IMR-90 (cell line): ENCODE data around the gene ZC3H4. TPM values are rescaled to one million over a fixed set of nuclear protein-coding genes. Genes with fewer than 3 reads are reported as not detected.

Experiments
- ATAC-seq: fragments of 200-7000 bp; cut with Tn5 transposase; 2 replicates; pipeline ENCODE4 v1.9.1; 2020; ENCODE audit warnings: low read depth, mild to moderate bottlenecking, moderate library complexity
- BruUV-seq: library from RNA; stranded (reverse); fragments of 400-500 nt; replicated peaks from 2 replicates; lab custom pipeline; 2021; lab: Mats Ljungman, UMichigan
- CTCF ChIA-PET: fragments of 300-600 bp; formaldehyde crosslinking; extraction: SDS; loops from one replicate; lab custom pipeline; 2021; ENCODE audit warnings: antibody characterized with exemption; lab: Yijun Ruan, JAX
- POLR2A ChIA-PET: fragments of 300-600 bp; sonication (Branson Sonifier 250); formaldehyde crosslinking; loops from one replicate; lab custom pipeline; 2022; ENCODE audit warnings: antibody characterized with exemption; ENCODE audit not compliant: unreplicated experiment; lab: Charles Lee
- DNase-seq: peaks from one replicate; pipeline ENCODE4 v3.0.0; 2013
- H2AFZ ChIP-seq: replicated peaks from 2 replicates; pipeline ENCODE3; 2013; ENCODE audit warnings: low read length, mild to moderate bottlenecking; ENCODE audit not compliant: poor library complexity
- H2AK5ac ChIP-seq: 2 replicates; pipeline ENCODE4 v1.6.1; 2013; ENCODE audit warnings: low read depth, low read length, inconsistent platforms
- H2AK9ac ChIP-seq: replicated peaks from 2 replicates; pipeline ENCODE3; 2013; ENCODE audit warnings: mild to moderate bottlenecking, low read depth, low read length, moderate library complexity; ENCODE audit not compliant: poor library complexity
- H2BK120ac ChIP-seq: 2 replicates; pipeline ENCODE4 v1.6.1; 2013; ENCODE audit warnings: low read depth, low read length, inconsistent platforms
- H2BK15ac ChIP-seq: 3 replicates; pipeline ENCODE4 v1.6.1; 2013; ENCODE audit warnings: low read depth, low read length, inconsistent platforms
- H2BK20ac ChIP-seq: 2 replicates; pipeline ENCODE4 v1.6.1; 2013; ENCODE audit warnings: low read depth, mild to moderate bottlenecking, inconsistent platforms, low read length, moderate library complexity
- H2BK5ac ChIP-seq: 2 replicates; pipeline ENCODE4 v1.6.1; 2013; ENCODE audit warnings: mild to moderate bottlenecking, low read depth, low read length, inconsistent platforms; ENCODE audit not compliant: poor library complexity, severe bottlenecking
- H3K14ac ChIP-seq: replicated peaks from 2 replicates; pipeline ENCODE4 v1.6.1; 2013; ENCODE audit warnings: low read depth, low read length, inconsistent platforms
- H3K18ac ChIP-seq: 2 replicates; pipeline ENCODE4 v1.6.1; 2013; ENCODE audit warnings: low read depth, low read length, control low read depth
- H3K23ac ChIP-seq: 2 replicates; pipeline ENCODE4 v1.6.1; 2013; ENCODE audit warnings: low read depth, low read length, inconsistent platforms
- H3K27ac ChIP-seq: 2 replicates; pipeline ENCODE4 v1.5.1; 2013; ENCODE audit warnings: mild to moderate bottlenecking, control low read depth, low read length; ENCODE audit not compliant: insufficient read depth
- H3K27me3 ChIP-seq: 2 replicates; pipeline ENCODE4 v1.6.1; 2013; ENCODE audit warnings: low read length; ENCODE audit not compliant: control insufficient read depth, insufficient read depth
- H3K36me3 ChIP-seq: 2 replicates; pipeline ENCODE4 v1.6.1; 2013; ENCODE audit warnings: low read length, mixed read lengths; ENCODE audit not compliant: control insufficient read depth, insufficient read depth
- H3K4ac ChIP-seq: 2 replicates; pipeline ENCODE4 v1.6.1; 2013; ENCODE audit warnings: low read depth, low read length, inconsistent platforms
- H3K4me1 ChIP-seq: 2 replicates; pipeline ENCODE4 v1.6.1; 2013; ENCODE audit warnings: low read length, mixed read lengths; ENCODE audit not compliant: control insufficient read depth, insufficient read depth
- H3K4me2 ChIP-seq: 2 replicates; pipeline ENCODE4 v1.6.1; 2013; ENCODE audit warnings: low read depth, mild to moderate bottlenecking, control low read depth, low read length, moderate library complexity
- H3K4me3 ChIP-seq: 2 replicates; pipeline ENCODE4 v1.5.1; 2013; ENCODE audit warnings: low read depth, mild to moderate bottlenecking, control low read depth, low read length, moderate library complexity; ENCODE audit not compliant: insufficient read depth
- H3K56ac ChIP-seq: 2 replicates; pipeline ENCODE4 v1.6.1; 2013; ENCODE audit warnings: low read length, inconsistent platforms; ENCODE audit not compliant: insufficient read depth; ENCODE audit errors: extremely low read depth
- H3K79me1 ChIP-seq, 2 experiments: 2 replicates each; pipeline ENCODE4 v1.6.1; 2013; ENCODE audit warnings: low read length in 2 of 2, inconsistent platforms in 1 of 2, low read depth in 1 of 2
- H3K9ac ChIP-seq: 2 replicates; pipeline ENCODE4 v1.6.1; 2013; ENCODE audit warnings: low read depth, low read length, control low read depth
- H3K9me1 ChIP-seq: 2 replicates; pipeline ENCODE4 v1.6.1; 2013; ENCODE audit warnings: low read length, inconsistent platforms; ENCODE audit not compliant: insufficient read depth
- H3K9me3 ChIP-seq: 2 replicates; pipeline ENCODE4 v1.6.1; 2013; ENCODE audit warnings: low read length; ENCODE audit not compliant: control insufficient read depth, insufficient read depth
- H4K20me1 ChIP-seq: 2 replicates; pipeline ENCODE4 v1.6.1; 2013; ENCODE audit warnings: low read length, inconsistent platforms; ENCODE audit not compliant: insufficient read depth
- H4K5ac ChIP-seq: 2 replicates; pipeline ENCODE4 v1.6.1; 2013; ENCODE audit warnings: mild to moderate bottlenecking, low read depth, low read length, control low read depth
- H4K8ac ChIP-seq, 2 experiments: 2 replicates each; pipeline ENCODE4 v1.6.1; 2013; ENCODE audit warnings: low read depth in 2 of 2, low read length in 2 of 2, control low read depth in 1 of 2, inconsistent platforms in 1 of 2
- H4K91ac ChIP-seq: 2 replicates; pipeline ENCODE4 v1.6.1; 2013; ENCODE audit warnings: low read depth, low read length, inconsistent platforms; ENCODE audit not compliant: insufficient read depth
- CEBPB ChIP-seq: IDR thresholded peaks from 2 replicates; pipeline ENCODE4 v1.6.1; 2012; ENCODE audit warnings: low read depth, low read length, improper control_type of control experiment
- CTCF ChIP-seq: conservative IDR thresholded peaks from 2 replicates; pipeline ENCODE4 v1.5.1; 2012; ENCODE audit warnings: mild to moderate bottlenecking, low read depth, low read length, improper control_type of control experiment
- MAFK ChIP-seq: IDR thresholded peaks from 2 replicates; pipeline ENCODE4 v1.6.1; 2012; ENCODE audit warnings: low read depth, low read length, improper control_type of control experiment
- NFE2L2 ChIP-seq: fragments of 150-350 bp; IDR thresholded peaks from 2 replicates; pipeline ENCODE4 v1.6.1; 2016; ENCODE audit warnings: low read depth, mild to moderate bottlenecking, low read length
- POLR2A ChIP-seq: IDR thresholded peaks from 2 replicates; pipeline ENCODE4 v1.6.1; 2012; ENCODE audit warnings: mild to moderate bottlenecking, low read depth, low read length
- RCOR1 ChIP-seq: IDR thresholded peaks from 2 replicates; pipeline ENCODE4 v1.6.1; 2012; ENCODE audit warnings: mild to moderate bottlenecking, low read length, improper control_type of control experiment; ENCODE audit not compliant: insufficient replicate concordance
- SMC3 ChIP-seq: fragments of 150-350 bp; IDR thresholded peaks from 2 replicates; pipeline ENCODE4 v1.6.1; 2016; ENCODE audit warnings: low read depth, mild to moderate bottlenecking, antibody characterized with exemption, low read length, moderate library complexity
- WGBS, 2 experiments: methylation state at CpG; one replicate each; pipeline versions ENCODE4 v1.1.5 to v1.1.7; 2013; ENCODE audit warnings: missing lambda C conversion rate in 2 of 2; ENCODE audit not compliant: insufficient read length in 1 of 2; ENCODE audit errors: extremely low coverage in 2 of 2; 5-methylcytosine and 5-hydroxymethylcytosine counted together
- dilution Hi-C: fragments of 300-500 bp; cut with HindIII; formaldehyde crosslinking; loops from one replicate; pipeline ENCODE4 v1.14.3; 2018; ENCODE audit warnings: low sequenced_read_pairs; ENCODE audit not compliant: unreplicated experiment
- in situ Hi-C: fragments of 300-500 bp; cut with MboI; formaldehyde crosslinking; loops from 3 replicates; pipeline ENCODE4 v1.14.3; 2019; ENCODE audit warnings: low sequenced_read_pairs, inconsistent platforms, mixed read lengths
- intact Hi-C: fragments of 100-400 bp; cut with micrococcal nuclease; formaldehyde crosslinking; loops from 2 replicates; pipeline ENCODE4 v1.10.0; 2022
- polyA plus RNA-seq, 3 experiments: library from polyadenylated mRNA; depleted of rRNA; stranded (reverse); fragments of >200 nt; gene quantifications; 2 replicates each; pipeline ENCODE4 v1.2.3, GENCODE V29; 2012; ENCODE audit warnings: low replicate concordance in 1 of 3
- total RNA-seq: library from RNA; depleted of rRNA; stranded (reverse); fragments of >200 nt; gene quantifications from 2 replicates; pipeline ENCODE4 v1.2.3, GENCODE V29; 2012

ZC3H4 gene
- total and polyA plus RNA-seq, 2 of the 4 experiments (the other 2 are of a cell fraction): 3.9 to 8.9 TPM

- Histone ChIP-seq H2BK20ac (no peak overlapping the region), H3K23ac (no peak overlapping the region), H2BK120ac (no peak overlapping the region), H3K4me2 (no peak overlapping the region), H3K27me3 (no peaks in the 10 kb centered on the region), H2BK15ac (no peak overlapping the region), H3K79me1 (peaks cover 31 to 66% of the 10 kb centered on the region in 2 experiments), H3K14ac (no peak overlapping the region), H3K4ac (no peak overlapping the region), H4K5ac (no peak overlapping the region), H3K4me3 (no peak overlapping the region), H3K9me3 (no peaks in the 10 kb centered on the region), H2AFZ (no peak overlapping the region), H4K91ac (no peak overlapping the region), H3K27ac (no peak overlapping the region), H3K9me1 (peaks cover 14% of the 10 kb centered on the region), H2AK9ac (no peak overlapping the region), H3K56ac (no peak overlapping the region), H3K36me3 (peaks cover 29% of the 10 kb centered on the region), H4K20me1 (peaks cover 51% of the 10 kb centered on the region), H3K4me1 (peaks cover 11% of the 10 kb centered on the region), H2BK5ac (no peak overlapping the region), H3K18ac (no peak overlapping the region), H4K8ac (no peak overlapping the region), H3K9ac (no peak overlapping the region), H2AK5ac (no peak overlapping the region)
- no peak for TF ChIP-seq RCOR1
- TF ChIP-seq CTCF: no peak
- TF ChIP-seq SMC3: no peak
- TF ChIP-seq NFE2L2: no peak
- no peak for TF ChIP-seq CEBPB
- TF ChIP-seq MAFK: no peak
- no peak for TF ChIP-seq POLR2A
- ATAC-seq: no peak
- dilution Hi-C loops: no loop called here
- ChIA-PET CTCF (interaction anchor here (1.5 kb wide), 1 partner anchor 101 kb away, joined by 7 read pairs; no protein-coding TSS in a partner anchor), POLR2A (no interaction called here)
- intact Hi-C loops: no loop called here
- no TSS peak for BruUV-seq
- WGBS, 2 experiments: 94% methylated on average over 6 of the region's 11 CpGs; no CpG with 5 or more reads in 1 of the 2 experiments
- in situ Hi-C loops: no loop called here
- no peak for DNase-seq
Observed at GRCh38 chr19:47143322-47144073, 29.9 kb upstream of the ZC3H4 start.
